DOHH2 (cell line): Measurements from ENCODE around the gene GPD1.

Experiments
- H3F3A ChIP-seq: fragments of 200-600 bp; sonication (generic), shearing (Covaris generic); 2 replicates; pipeline ENCODE4 v1.6.0; 2016; ENCODE audit warnings: antibody characterized with exemption, mild to moderate bottlenecking; ENCODE audit not compliant: control insufficient read depth, insufficient read depth
- H3K27ac ChIP-seq: fragments of 200-600 bp; sonication (generic); 2 replicates; pipeline ENCODE4 v1.5.1; 2014; ENCODE audit warnings: low read depth, mild to moderate bottlenecking, low read length, moderate library complexity
- H3K27me3 ChIP-seq: fragments of 200-600 bp; sonication (generic); 2 replicates; pipeline ENCODE4 v1.6.1; 2014; ENCODE audit warnings: mild to moderate bottlenecking, low read length, mixed read lengths; ENCODE audit not compliant: control insufficient read depth
- H3K36me3 ChIP-seq: fragments of 200-600 bp; sonication (generic); 2 replicates; pipeline ENCODE4 v1.6.1; 2014; ENCODE audit warnings: mild to moderate bottlenecking, low read length, moderate library complexity, mixed read lengths; ENCODE audit not compliant: control insufficient read depth
- H3K4me1 ChIP-seq: fragments of 200-600 bp; sonication (generic); 2 replicates; pipeline ENCODE4 v1.6.1; 2014; ENCODE audit warnings: mild to moderate bottlenecking, low read length, mixed read lengths; ENCODE audit not compliant: control insufficient read depth
- H3K4me2 ChIP-seq: fragments of 200-600 bp; sonication (generic); 2 replicates; pipeline ENCODE4 v1.6.0; 2014; ENCODE audit warnings: mild to moderate bottlenecking, low read length, moderate library complexity
- H3K4me3 ChIP-seq: fragments of 200-600 bp; sonication (generic); 2 replicates; pipeline ENCODE4 v1.5.1; 2014; ENCODE audit warnings: mild to moderate bottlenecking, low read length, mixed read lengths
- H3K79me2 ChIP-seq: fragments of 200-600 bp; sonication (generic); 2 replicates; pipeline ENCODE4 v1.6.1; 2014; ENCODE audit warnings: mild to moderate bottlenecking, low read length, mixed read lengths; ENCODE audit not compliant: control insufficient read depth
- H3K9me2 ChIP-seq: fragments of 200-600 bp; sonication (generic); replicated peaks from 2 replicates; pipeline ENCODE4 v1.6.1; 2014; ENCODE audit warnings: mild to moderate bottlenecking, low read length, mixed read lengths; ENCODE audit not compliant: control insufficient read depth
- H3K9me3 ChIP-seq: fragments of 200-600 bp; sonication (generic); 2 replicates; pipeline ENCODE4 v1.6.1; 2014; ENCODE audit warnings: antibody characterized with exemption, low read length, mixed read lengths; ENCODE audit not compliant: control insufficient read depth, insufficient read depth
- H4K20me1 ChIP-seq: fragments of 200-600 bp; sonication (generic); 2 replicates; pipeline ENCODE4 v1.6.0; 2014; ENCODE audit warnings: low read depth, mild to moderate bottlenecking, antibody characterized with exemption, low read length, moderate library complexity; ENCODE audit not compliant: control insufficient read depth, insufficient read depth
- EZH2phosphoT487 ChIP-seq: fragments of 200-600 bp; sonication (generic); IDR thresholded peaks from 2 replicates; pipeline ENCODE4 v1.6.1; 2017; ENCODE audit warnings: borderline replicate concordance, mild to moderate bottlenecking, antibody characterized with exemption, low read length, moderate library complexity, mixed read lengths
- TF ChIP-seq, protein P1 (sequence below): fragments of 200-600 bp; sonication (generic); IDR thresholded peaks from one replicate; pipeline ENCODE4 v1.5.1; 2014; ENCODE audit warnings: antibody characterized with exemption, mild to moderate bottlenecking, low read depth, low read length; ENCODE audit not compliant: poor library complexity, severe bottlenecking

Gene GPD1

GRCh38 chr12:50121641-50122040 is 17.8 kb downstream of the GPD1 start:
- H3K36me3 ChIP-seq, result peaks cover 42% of the 10 kb centered on the region

DNA sequence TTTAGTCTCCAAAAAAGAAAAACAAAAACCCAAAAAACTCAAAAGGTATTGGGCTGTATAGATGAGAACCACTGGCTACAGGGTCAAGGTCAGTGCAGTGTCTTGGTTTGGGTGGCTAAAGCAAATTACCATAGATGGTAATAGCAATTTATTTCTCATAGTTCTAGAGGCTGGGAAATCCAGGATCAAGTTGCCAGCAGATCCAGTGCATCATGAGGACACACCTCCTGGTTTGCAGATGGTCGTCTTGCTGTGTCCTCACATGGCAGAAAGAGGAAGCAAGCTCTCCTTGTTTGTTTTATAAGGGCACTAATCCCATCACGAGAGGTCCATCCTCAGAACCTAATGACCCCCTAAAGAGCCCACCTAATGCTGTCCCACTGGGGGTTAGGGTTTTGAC is 19.4 kb downstream of the GPD1 start:
- H3K36me3 ChIP-seq, result peaks cover 52% of the 10 kb centered on the region
- no peaks in the 10 kb centered on the region for H3K4me1 ChIP-seq
- no peaks in the 10 kb centered on the region for H3F3A ChIP-seq
- H3K27ac ChIP-seq, result no peak overlapping the region
- no peaks in the 10 kb centered on the region for H3K27me3 ChIP-seq
- no peaks in the 10 kb centered on the region for H4K20me1 ChIP-seq
- H3K4me3 ChIP-seq, result no peak overlapping the region
- H3K4me2 ChIP-seq, result no peak overlapping the region
- no peaks in the 10 kb centered on the region for H3K9me3 ChIP-seq
- peaks cover 14% of the 10 kb centered on the region for H3K79me2 ChIP-seq
- no peaks in the 10 kb centered on the region for H3K9me2 ChIP-seq
- no peak for TF ChIP-seq EZH2phosphoT487
- TF ChIP-seq, protein P1, sequence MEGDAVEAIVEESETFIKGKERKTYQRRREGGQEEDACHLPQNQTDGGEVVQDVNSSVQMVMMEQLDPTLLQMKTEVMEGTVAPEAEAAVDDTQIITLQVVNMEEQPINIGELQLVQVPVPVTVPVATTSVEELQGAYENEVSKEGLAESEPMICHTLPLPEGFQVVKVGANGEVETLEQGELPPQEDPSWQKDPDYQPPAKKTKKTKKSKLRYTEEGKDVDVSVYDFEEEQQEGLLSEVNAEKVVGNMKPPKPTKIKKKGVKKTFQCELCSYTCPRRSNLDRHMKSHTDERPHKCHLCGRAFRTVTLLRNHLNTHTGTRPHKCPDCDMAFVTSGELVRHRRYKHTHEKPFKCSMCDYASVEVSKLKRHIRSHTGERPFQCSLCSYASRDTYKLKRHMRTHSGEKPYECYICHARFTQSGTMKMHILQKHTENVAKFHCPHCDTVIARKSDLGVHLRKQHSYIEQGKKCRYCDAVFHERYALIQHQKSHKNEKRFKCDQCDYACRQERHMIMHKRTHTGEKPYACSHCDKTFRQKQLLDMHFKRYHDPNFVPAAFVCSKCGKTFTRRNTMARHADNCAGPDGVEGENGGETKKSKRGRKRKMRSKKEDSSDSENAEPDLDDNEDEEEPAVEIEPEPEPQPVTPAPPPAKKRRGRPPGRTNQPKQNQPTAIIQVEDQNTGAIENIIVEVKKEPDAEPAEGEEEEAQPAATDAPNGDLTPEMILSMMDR, result no peak

More at GRCh38 chr12:50121641-50122040, 17.8 kb downstream of the GPD1 start:
- H3K79me2 ChIP-seq, result peaks cover 26% of the 10 kb centered on the region
- no peak overlapping the region for H3K27ac ChIP-seq
- no peaks in the 10 kb centered on the region for H4K20me1 ChIP-seq
- H3K4me3 ChIP-seq, result no peak overlapping the region
- no peaks in the 10 kb centered on the region for H3K4me1 ChIP-seq
- no peaks in the 10 kb centered on the region for H3K9me2 ChIP-seq
- no peaks in the 10 kb centered on the region for H3K27me3 ChIP-seq
- no peaks in the 10 kb centered on the region for H3K9me3 ChIP-seq
- no peak overlapping the region for H3K4me2 ChIP-seq
- no peaks in the 10 kb centered on the region for H3F3A ChIP-seq
- TF ChIP-seq, protein P1, result no peak
- TF ChIP-seq EZH2phosphoT487, result no peak

DNA sequence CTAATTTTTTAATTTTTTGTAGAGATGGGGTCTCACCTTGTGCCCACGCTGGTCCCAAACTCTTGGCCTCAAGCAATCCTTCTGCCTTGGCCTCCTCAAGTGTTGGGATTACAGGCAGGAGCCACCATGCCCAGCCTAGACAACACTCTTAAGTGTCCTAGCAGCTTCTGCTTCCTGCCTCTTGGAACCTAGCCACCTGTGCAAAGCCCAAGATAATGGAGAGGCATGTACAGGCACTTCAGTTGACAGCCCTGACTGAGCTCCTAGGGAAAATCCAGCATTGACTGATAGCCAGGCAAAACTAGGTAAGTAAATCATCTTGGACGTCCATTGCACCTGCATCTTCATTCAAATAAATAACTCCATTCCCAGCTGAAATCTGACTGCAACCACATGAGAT is 23.7 kb downstream of the GPD1 start:
- no peaks in the 10 kb centered on the region for H3K79me2 ChIP-seq
- H3F3A ChIP-seq, result no peaks in the 10 kb centered on the region
- H3K4me3 ChIP-seq, result no peak overlapping the region
- no peaks in the 10 kb centered on the region for H3K9me2 ChIP-seq
- TF ChIP-seq, protein P1, result no peak
- TF ChIP-seq EZH2phosphoT487, result no peak
- no peaks in the 10 kb centered on the region for H3K9me3 ChIP-seq
- H3K4me1 ChIP-seq, result no peaks in the 10 kb centered on the region; the same call in 1 of the 2 replicates
- H3K36me3 ChIP-seq, result peaks cover 55% of the 10 kb centered on the region
- 0 out of 2 replicates have a peak, but pooled peaks cover 3% of the 10 kb centered on the region for H4K20me1 ChIP-seq
- H3K27ac ChIP-seq, result no peak overlapping the region
- no peak overlapping the region for H3K4me2 ChIP-seq
- no peaks in the 10 kb centered on the region for H3K27me3 ChIP-seq
